HL-60 (cell line): ENCODE measurements around the gene SMYD1.
A peak's percentile ranks its signal among the peaks of the same experiment; 100 is the strongest.

ENCODE experiments used
- DNase-seq, 2 experiments: peaks; one replicate each; pipeline ENCODE4 v3.0.0-alpha.2; 2010 to 2020; ENCODE audit warnings: low read depth in 1 of 2, low spot score in 1 of 2
- H3K27ac ChIP-seq: fragments of 250-450 bp; sonication (Bioruptor Pico); replicated peaks from 2 replicates; pipeline ENCODE4 v1.5.1; 2020; ENCODE audit warnings: mild to moderate bottlenecking, moderate library complexity
- H3K27me3 ChIP-seq: fragments of 250-450 bp; sonication (Bioruptor Pico); 2 replicates; pipeline ENCODE4 v1.5.1; 2021; ENCODE audit warnings: mild to moderate bottlenecking, moderate library complexity; ENCODE audit not compliant: insufficient read depth, poor library complexity, severe bottlenecking
- H3K4me3 ChIP-seq: replicated peaks from 2 replicates; pipeline ENCODE4 v1.5.1; 2011; ENCODE audit warnings: mild to moderate bottlenecking, control low read depth, low read length; ENCODE audit not compliant: insufficient read depth
- CTCF ChIP-seq: IDR thresholded peaks from one replicate; pipeline ENCODE4 v1.5.1; 2011; ENCODE audit warnings: low read length, control low read depth, inconsistent platforms; ENCODE audit not compliant: insufficient read depth
- GABPA ChIP-seq: IDR thresholded peaks from 2 replicates; pipeline ENCODE4 v1.6.1; 2012; ENCODE audit warnings: low read depth
- POLR2AphosphoS5 ChIP-seq: IDR thresholded peaks from 2 replicates; pipeline ENCODE4 v1.6.1; 2012; ENCODE audit warnings: low read depth
- REST ChIP-seq: IDR thresholded peaks from 2 replicates; pipeline ENCODE4 v1.6.1; 2012; ENCODE audit warnings: low read depth; ENCODE audit not compliant: insufficient replicate concordance
- SPI1 ChIP-seq: IDR thresholded peaks from 2 replicates; pipeline ENCODE4 v1.6.1; 2012; ENCODE audit warnings: low read depth, mild to moderate bottlenecking, borderline replicate concordance

Gene SMYD1

GRCh38 chr2:88053934-88054781 is 13.5 kb upstream of the SMYD1 start:
- no peaks in the 10 kb centered on the region for H3K27me3 ChIP-seq
- TF ChIP-seq REST = no peak
- TF ChIP-seq SPI1 = peak; percentile 63; the same call in 1 of the 2 replicates
- H3K4me3 ChIP-seq = peak overlapping the region; percentile 65
- DNase-seq = peak in 1 of 2 experiments; percentile 5
- peak overlapping the region; percentile 96 for H3K27ac ChIP-seq

GRCh38 chr2:88054782-88055370 is 12.7 kb upstream of the SMYD1 start:
- no peak for DNase-seq
- peak overlapping the region; percentile 96 for H3K27ac ChIP-seq
- peak overlapping the region; percentile 65 for H3K4me3 ChIP-seq
- H3K27me3 ChIP-seq = no peaks in the 10 kb centered on the region
- no peak for TF ChIP-seq CTCF
- TF ChIP-seq GABPA = peak; percentile 44; the same call in 1 of the 2 replicates
- peak; percentile 50; the same call in 1 of the 2 replicates for TF ChIP-seq POLR2AphosphoS5
- peak; percentile 71 for TF ChIP-seq SPI1

GRCh38 chr2:88055371-88056128 is 12.1 kb upstream of the SMYD1 start, which contains the start of gene KRCC1:
KRCC1 (minus strand) TSS chr2:88055783; CDS start chr2:88028563, 27,220 bp downstream.
- peak; percentile 91 to 95 for DNase-seq
- no peaks in the 10 kb centered on the region for H3K27me3 ChIP-seq
- H3K4me3 ChIP-seq = peak within 1 kb of the TSS; percentile 65
- H3K27ac ChIP-seq = peak within 1 kb of the TSS; percentile 96
- TF ChIP-seq POLR2AphosphoS5 = peak; percentile 77
- TF ChIP-seq CTCF = no peak
- TF ChIP-seq GABPA = no peak
- no peak for TF ChIP-seq REST
- peak; percentile 77 for TF ChIP-seq SPI1

GRCh38 chr2:88057437-88057844 is 10.2 kb upstream of the SMYD1 start:
- Histone ChIP-seq H3K4me3 (no peak overlapping the region), H3K27ac (no peak overlapping the region), H3K27me3 (no peaks in the 10 kb centered on the region)
- TF ChIP-seq POLR2AphosphoS5 (no peak), REST (no peak)
- no peak for DNase-seq
